Measurements from ENCODE around the gene NOP56. TPM values are rescaled to one million over a fixed set of nuclear protein-coding genes. Genes with fewer than 3 reads are reported as not detected.
"Not testable (repeated sequence)": the region's sequence is repeated elsewhere in the genome, so short reads cannot be mapped to it uniquely, and the experiment has no call there.

NOP56 gene
- polyA plus RNA-seq, 4 donors, result 229 to 245 (median 232) TPM

DNA sequence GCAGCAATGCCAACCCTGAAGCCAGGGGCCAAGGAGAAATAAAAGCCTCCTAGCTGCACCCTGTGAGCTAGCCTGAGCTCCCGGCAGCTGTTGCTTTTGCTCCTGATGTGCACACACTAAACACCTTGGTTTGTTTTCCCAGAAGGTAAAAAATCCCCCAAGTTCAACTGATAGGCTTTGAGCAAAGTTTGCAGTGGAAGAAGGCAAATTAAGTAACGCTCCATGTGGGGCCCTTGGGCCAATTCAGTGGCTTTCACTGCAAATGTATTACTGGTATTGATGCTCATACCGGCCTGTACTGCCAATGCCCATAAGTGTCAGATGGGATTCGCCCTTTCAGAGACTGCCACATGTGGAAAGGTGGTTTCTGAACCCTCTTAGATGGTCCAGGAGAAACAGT, 21.0 kb downstream of the NOP56 start:
- no peak for DNase-seq (ENCODE audit: low read depth in 4 of 4, low spot score in 3 of 4)

DNA sequence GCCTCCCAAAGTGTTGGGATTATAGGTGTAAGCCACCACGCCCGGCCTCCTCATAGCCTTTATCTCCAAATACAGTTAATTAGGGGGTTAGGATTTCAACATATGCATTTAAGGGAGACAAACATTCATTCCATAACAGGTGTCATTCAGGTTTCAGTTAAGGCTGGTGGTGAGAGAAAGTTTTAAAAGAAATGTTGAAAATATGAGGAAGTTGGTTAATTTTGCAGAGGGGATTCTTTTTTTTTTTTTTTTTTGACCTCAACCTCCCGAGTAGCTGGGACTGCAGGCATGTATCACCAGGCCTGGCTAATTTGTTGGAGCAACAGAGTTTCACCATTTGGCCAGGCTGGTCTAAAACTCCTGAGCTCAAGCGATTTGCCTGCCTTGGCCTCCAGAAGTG, 27.6 kb downstream of the NOP56 start:
- DNase-seq (ENCODE audit: low read depth in 4 of 4, low spot score in 3 of 4), result no peak

DNA sequence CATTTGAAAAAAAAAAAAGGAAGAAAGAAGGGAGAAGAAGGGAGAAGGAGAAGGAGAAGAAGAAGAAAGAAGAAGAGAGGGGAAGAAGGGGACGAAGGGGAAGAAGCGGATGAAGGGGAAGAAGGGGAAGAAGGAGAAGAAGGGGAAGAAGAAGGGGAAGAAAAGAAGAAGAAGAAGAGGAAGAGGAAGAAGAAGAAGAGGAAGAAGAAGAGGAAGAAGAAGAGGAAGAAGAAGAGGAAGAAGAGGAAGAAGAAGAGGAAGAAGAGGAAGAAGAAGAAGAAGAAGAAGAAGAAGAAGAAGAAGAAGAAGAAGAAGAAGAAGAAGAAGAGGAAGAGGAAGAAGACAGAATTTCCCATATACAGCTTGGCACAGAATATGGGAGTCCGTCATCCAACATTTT, 29.6 kb downstream of the NOP56 start:
- not testable (repeated sequence) for DNase-seq (ENCODE audit: low read depth in 4 of 4, low spot score in 3 of 4)

DNA sequence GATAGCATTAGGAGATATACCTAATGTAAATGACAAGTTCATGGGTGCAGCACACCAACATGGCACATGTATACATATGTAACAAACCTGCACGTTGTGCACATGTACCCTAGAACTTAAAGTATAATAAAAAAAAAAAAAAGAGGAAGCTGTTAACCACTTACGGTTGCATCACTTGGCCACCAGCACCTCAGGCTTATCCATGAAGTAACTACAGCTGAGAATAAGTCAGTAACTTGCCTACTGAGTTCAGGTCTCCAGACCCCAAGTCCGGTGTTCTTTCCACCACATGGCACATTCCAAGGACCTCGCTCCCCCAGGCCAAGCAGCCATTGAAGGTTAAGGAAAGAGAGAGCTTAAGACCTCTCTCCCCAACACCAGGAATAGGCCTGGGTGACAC, 32.4 kb downstream of the NOP56 start:
- DNase-seq (ENCODE audit: low read depth in 4 of 4, low spot score in 3 of 4), result not testable (repeated sequence)

DNA sequence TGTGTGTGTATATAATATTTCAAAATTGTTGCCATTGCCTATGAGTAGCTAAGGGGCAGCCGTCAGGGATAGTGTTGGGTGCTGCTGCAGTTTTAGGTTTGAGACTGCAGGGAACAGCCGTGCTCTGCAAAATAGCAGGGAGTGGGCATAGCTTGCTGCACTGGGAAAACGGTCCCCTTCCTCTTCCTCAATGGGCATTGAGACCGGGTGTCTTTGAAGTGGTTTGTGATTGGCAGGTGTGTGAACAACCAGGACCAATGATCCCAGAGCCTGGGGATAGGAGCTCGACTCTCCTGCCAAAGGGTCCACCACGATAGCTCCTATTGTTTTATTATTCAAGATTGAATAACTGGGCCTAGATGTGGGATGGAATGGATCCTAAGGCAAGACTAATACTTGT, 35.1 kb downstream of the NOP56 start:
- DNase-seq (ENCODE audit: low read depth in 4 of 4, low spot score in 3 of 4), result no peak

DNA sequence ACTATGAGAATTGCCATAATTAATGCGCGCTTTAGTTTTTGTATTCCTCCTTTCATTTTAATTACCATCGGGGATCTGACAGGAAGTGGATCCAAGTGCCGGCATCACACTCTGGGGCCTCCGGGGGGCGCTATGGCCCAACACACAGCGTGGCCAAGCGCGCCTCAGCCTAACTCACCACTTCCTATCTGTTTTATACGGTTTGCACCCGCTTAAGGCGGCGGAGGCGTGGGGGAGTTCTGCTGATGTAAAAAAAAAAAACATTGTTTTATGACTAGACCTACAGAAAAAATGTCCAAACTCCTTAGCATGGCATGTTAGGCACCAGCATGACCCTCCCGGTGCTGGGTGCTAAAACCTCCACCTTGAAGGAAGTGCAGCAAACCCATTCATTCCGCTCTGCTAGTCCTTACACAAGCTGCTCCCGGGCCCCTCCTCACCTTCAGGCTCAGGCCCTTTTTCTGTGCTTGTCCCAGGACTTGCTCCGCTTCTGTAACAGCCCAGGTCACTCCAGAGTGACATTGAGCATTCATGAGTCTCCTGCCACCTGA, 35.7 kb downstream of the NOP56 start:
- DNase-seq (ENCODE audit: low read depth in 4 of 4, low spot score in 3 of 4), result no peak

DNA sequence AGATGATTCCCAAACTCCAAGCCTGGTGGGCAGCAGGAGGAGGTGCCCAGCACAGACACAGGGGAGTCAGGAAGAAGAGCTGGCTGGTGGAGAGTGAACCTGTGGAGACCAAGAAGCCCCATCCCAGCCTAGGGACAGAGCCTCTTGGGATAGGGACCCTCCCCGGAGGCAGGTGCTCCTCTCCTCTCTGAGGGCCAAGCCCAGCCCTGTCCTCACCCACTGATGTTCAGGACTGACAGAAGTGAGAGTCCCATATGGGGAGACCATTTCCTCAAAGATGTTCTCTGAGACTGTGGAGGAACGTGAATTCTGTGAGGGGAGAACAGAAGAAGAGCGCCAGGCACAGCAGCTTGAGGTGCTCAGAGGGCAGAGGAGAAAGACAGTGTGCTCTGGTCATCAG, 37.8 kb downstream of the NOP56 start:
- DNase-seq (ENCODE audit: low read depth in 4 of 4, low spot score in 3 of 4), result no peak

DNA sequence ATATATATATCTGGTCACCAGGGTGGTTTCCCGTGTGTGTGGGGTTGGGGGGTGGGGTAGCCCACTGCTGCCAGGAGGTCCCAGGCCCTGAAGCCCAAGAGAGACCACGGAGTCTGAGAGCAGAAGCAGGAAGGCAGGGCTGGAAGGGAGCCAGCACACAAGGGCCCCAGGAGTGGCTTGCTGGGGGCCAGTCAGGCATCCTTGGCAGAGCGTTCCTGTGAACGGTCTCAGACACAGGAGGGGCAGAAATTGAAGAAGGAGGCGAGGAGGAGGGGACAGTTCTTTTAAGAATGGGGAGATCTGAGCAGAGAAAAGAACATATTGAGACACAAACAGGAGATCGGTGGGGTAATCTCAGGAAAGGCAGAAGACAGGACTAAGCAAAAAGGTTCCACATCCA, 38.3 kb downstream of the NOP56 start:
- no peak for DNase-seq (ENCODE audit: low read depth in 4 of 4, low spot score in 3 of 4)

DNA sequence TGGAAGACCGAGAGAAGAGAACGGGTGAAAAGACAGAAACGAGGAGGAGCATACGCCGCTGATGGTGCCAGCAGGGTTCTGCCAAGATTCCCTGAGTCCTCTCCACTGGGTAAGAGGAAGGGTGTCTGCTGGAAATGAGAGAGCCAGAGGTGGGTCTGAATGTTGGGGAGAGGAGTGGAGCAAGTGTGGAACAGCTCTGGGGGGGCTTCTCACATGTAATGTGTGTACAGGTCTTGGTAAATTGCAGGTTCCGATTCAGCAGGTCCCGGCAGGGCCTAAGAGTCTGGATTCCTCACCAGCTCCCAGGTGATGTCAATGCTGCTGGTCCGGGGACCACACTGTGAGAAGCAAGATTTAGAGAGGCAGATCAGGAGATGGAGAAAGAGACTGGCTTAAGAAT, 38.7 kb downstream of the NOP56 start:
- no peak for DNase-seq (ENCODE audit: low read depth in 4 of 4, low spot score in 3 of 4)

DNA sequence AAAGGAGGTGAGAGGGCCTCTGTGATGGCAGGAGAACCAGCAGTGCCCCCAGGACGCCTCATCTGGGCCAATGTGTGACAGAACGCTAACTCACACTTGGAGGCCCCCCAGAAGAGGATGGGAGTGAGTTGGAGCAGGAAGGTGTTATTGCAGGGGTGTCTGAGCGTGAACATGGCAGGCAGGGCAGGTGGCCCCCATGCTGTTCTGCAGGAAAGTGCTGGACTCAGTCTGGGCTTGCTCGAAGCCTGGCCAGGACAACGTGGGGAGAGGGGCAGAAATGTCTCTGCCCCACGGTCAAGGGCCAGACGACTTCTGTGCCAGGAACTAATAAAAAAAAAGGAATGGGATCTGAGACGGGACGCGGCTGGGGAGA, 39.2 kb downstream of the NOP56 start:
- DNase-seq (ENCODE audit: low read depth in 4 of 4, low spot score in 3 of 4), result no peak

DNA sequence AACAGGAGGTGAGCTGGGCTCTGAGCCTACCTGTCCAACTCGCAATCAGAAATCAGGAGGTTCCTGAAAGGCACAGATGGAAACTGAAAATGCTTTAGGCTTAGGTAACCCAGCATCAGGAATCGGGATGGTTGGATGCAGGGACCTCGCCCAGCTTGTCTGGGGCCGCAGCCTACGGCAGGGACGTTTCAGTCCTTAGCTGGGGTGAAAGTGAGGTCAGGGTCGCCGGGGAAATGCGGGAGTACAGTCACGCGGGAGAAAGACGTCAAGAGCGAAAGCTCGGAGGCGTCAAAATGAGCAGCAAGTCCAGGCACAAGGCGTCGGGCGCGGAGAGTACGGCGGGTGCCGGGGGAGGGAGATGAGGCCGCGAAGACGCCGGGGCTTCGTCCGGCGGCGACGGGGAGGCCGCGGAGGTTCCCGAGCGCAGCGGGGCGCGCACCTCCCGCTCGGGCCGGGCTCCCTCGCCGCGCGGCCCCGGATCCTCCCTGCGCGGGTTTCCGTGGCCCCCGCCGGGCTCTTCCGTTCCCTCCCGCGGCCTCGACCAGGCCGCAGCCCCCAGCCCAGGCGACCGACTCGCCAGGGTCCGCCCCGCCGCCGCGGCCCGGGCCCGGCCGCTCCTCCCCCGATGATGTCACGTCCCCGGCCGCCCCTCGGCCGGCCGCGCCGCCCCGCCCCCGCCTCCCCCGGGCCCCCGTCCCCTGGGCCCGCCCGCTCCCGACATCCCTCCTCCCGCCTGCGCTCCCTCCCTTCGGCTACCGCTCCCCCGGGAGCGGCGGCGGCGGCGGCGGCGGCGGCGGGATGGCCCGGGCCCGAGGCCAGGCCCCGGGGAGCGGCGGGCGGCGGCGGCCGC, 39.8 kb downstream of the NOP56 start, which contains the start of gene EBF4:
EBF4 (plus strand) TSS at position 745 of the 850 bp plus-strand sequence. CDS start 866 bp downstream, outside the sequence.
- DNase-seq (ENCODE audit: low read depth in 4 of 4, low spot score in 3 of 4), result peak in 2 of 4 donors; percentile 32 to 38

DNA sequence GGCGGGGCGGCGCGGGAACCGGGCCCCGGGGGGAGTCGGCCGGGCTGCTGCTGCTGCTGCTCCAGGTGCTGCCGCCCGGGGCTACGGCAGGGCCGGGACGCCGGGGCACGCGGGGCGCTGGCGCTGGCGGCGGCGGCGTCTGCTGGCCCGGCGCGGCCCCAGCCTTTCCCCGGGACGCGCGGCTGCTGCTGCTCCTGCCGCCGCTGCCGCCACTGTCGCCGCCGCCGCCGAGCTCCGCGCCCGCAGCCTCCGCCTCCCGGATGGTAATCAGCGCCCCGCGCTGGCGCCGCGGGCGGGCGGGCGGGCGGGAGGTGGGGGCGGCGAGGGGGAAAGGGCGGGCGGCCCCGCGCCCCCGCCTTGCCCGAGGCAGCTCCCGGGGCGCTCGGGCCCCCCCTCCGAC, 40.5 kb downstream of the NOP56 start:
- no peak for DNase-seq (ENCODE audit: low read depth in 4 of 4, low spot score in 3 of 4)

DNA sequence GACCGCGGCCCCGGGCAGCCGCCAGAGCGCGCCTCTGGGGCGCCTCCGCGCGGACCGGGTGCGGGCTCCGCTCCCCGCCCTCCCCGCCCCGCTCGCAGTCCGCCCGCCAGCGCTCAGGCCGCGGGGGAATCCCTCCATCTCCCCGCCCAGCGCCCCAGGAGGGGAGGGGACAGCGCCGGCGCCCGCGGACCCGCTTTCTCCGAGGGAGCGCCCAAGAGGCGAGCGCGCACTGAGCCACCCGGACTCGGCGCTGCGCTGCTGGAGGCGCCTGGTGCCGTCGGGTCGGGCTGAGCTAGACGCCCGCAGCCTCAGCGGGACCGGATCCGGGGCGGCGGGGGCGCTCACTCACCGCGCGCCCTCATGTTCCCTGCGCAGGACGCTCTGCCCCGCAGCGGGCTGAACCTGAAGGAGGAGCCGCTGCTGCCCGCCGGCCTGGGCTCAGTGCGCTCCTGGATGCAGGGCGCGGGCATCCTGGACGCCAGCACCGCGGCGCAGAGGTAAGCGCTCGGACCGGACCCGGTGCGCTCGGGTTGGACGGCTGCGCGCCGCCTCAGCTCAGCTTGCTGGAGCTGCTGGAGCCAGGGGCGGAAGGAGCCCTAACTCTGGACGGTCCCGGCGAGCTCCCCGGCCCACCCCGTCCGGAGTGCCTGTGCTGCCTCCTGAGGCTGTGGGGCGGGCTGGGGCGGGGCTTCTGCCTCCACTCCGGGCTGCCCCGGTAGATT, 41.0 kb downstream of the NOP56 start:
- DNase-seq (ENCODE audit: low read depth in 4 of 4, low spot score in 3 of 4), result no peak

DNA sequence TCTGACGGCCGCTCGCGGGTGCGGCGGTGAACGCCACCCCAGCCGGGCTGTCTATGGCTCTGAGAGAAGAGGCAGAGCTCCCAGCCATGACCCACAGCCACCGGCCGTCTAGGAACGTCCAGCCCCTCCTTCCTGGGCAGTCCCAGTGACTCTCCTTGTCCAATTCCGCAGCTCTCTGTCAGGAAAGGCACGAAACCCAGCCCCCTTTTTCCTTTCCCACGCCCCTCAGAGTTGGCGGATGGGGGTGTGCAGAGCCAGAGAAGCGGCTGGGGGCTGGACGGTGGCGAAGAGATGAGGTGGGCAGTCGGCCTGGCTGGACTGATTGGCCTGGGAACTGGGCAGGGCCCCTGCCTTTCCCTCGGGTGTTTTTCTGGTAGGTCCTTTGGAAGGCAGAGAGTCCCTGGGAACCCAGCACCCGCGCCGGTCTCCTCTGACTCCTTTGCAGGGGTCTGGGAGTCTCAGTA, 41.6 kb downstream of the NOP56 start:
- DNase-seq (ENCODE audit: low read depth in 4 of 4, low spot score in 3 of 4), result no peak

DNA sequence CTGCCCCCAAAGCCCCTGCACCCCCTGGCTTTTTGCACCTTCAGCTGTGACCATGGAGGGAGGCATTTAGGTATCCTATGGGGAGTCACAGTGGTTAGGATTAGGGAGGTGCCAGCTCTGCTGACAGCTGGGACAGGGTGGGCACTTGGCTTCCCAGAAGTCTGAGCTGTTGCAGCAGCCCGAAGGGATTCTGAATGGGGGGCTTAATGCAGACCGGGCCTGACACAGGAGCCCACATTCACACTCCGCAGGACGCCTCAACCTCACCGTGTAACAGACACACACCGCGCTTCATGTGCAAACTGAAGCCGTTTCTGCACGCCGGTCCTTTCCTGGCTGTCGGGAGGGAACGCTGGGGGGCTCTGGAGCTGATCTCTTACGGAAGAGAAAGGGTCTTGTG, 42.1 kb downstream of the NOP56 start:
- DNase-seq (ENCODE audit: low read depth in 4 of 4, low spot score in 3 of 4), result no peak

DNA sequence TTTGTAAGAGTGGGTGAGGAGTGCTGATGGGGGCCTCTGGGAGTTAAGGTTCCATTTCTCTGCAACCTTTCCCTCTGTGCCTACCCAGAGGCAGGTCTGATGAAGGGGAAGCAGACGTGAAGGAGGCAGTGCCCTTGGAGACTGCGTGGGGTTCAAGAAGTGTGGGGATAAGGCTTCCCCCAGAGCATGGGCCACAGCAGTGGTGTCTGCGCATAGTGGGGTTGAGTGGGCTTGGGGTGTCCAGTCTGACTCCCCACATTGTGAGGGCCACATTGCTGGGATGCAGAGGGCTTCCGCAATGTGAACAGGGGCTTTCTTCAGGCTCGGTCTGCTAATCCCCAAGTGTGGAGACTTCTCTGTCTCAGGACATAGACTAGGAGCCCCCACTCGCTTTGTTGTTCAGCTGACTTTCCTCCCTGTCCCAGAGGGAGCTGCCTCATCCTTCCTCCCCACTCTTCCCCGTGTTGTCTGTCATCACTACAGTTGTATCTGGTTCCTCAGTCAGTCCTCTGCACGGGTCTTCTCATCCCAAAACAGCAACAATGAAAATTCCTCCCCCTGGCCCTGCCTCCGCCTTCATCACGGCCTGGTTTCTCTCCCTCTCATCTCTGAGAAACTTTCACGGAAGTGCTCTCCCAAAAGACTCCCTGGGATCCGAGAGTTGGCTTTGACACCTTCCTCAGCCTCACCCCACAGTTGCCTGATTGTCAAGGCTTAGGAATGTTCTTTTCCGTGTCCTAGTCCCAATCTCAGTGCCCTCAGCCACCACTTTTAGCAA, 43.0 kb downstream of the NOP56 start:
- no peak for DNase-seq (ENCODE audit: low read depth in 4 of 4, low spot score in 3 of 4)

DNA sequence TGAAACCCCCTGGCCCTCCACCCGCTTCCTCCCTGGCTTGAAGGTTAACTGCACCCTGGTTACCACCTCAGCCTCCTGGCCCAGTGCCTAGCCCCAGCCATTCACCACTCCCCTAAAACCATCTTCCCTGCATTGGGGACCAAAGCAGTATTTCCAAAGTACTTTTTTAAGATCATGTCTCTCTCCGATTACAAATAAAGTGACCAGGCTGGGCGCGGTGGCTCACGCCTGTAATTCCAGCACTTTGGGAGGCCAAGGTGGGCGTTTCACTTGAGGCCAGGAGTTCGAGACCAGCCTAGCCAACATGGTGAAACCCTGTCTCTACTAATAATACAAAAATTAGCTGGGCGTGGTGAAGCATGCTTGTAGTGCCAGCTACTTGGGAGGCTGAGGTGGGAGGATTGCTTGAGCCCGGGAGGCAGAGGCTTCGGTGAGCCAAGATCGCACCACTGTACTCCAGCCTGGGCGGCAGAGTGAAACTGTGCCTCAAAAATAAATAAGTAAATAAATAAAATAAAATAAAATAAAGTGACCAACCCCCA, 43.6 kb downstream of the NOP56 start:
- not testable (repeated sequence) for DNase-seq (ENCODE audit: low read depth in 4 of 4, low spot score in 3 of 4)

DNA sequence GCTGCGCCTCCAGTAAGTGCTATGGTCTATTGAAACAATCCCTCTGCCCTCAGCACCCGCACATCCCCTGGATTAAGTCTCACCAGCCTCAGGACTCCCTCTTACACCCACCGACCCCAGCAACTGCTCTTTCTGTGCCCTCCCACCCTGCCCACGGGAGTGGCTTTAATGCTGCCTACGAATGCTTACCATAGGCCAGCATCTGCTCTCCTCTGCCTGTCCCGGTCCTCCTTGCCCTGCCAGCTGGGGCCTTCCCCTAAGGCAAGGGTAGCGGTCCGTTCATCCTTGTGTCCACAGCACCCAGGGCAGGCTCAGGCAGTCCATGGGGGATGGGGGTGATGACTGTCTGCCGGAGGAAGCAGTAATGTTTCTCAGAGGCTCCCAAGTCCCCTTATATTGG, 44.2 kb downstream of the NOP56 start:
- DNase-seq (ENCODE audit: low read depth in 4 of 4, low spot score in 3 of 4), result no peak

DNA sequence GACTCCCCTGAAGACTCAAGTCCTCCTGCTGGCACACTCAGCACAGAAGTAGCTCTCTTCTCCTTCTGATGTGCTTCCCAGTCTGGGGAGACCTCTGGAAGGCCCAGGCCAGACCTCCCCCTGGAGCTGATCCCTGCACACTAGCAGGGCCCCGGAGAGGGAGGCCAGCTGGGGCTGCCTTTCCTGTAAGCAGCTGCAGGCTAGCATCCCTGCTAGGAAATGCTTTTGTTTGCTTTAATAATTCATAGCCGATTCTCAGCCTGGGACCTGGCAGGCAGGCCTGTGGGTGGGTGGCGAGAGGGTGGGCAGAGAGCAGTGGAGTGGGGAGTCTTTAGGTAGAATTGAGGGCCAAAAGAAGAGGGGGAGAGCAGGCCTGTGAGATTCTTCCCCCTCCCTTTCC, 45.3 kb downstream of the NOP56 start:
- no peak for DNase-seq (ENCODE audit: low read depth in 4 of 4, low spot score in 3 of 4)

DNA sequence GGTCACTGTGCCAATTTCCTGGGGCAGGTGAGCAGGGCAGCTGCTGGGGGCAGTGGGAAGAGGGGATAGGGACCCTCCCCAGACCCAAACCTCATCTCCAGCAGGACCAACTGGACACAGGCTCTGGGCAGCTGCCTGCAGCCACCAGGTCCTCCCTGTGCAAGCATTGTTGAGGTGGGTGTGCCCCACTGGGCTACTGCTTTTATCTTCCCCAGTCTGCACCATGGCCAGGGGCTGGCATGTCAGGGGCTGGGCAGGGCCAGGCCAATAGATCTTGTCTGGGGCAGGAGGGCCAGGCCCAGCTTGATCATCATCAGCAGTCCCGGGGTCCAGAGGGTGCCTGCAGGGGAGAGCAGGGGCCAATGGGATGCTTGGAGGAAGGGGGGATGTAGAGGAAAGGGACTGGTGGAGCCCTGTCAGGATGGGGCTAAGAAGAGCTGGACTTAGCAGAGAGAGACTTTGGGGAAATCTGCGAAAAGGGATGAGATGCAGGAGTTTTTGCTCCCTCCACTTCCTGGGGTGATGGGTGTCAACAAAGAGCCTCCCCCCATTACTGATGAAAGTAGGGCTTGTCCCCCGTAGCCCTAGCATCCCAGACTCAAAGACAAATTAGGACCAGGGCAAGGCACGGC, 45.9 kb downstream of the NOP56 start:
- no peak for DNase-seq (ENCODE audit: low read depth in 4 of 4, low spot score in 3 of 4)
